Stomach (tissue), 4 donors: ENCODE measurements around the gene IBA57.

Source experiments
- EP300 ChIP-seq: sonication (generic); formaldehyde crosslinking; IDR thresholded peaks from one replicate; pipeline ENCODE4 v1.6.1; 2017; ENCODE audit warnings: antibody characterized with exemption
- POLR2A ChIP-seq, 4 donors: fragments of 450-650 bp; IDR thresholded peaks; one replicate each; pipeline ENCODE4 v1.6.1; 2016; ENCODE audit warnings: antibody characterized with exemption in 4 of 4, control low read depth in 2 of 4, mild to moderate bottlenecking in 1 of 4, moderate library complexity in 1 of 4
- TF ChIP-seq, protein P1 (sequence below), 7 experiments: fragments of 450-650 bp in 4 of 7; fragments of 200-600 bp in 3 of 7; sonication (generic) in 3 of 7; IDR thresholded peaks; one replicate each; pipeline ENCODE4 v1.5.1; 2016 to 2019; ENCODE audit warnings: antibody characterized with exemption in 7 of 7, control low read depth in 2 of 7, mild to moderate bottlenecking in 1 of 7

GRCh38 chr1:228154670-228155571, 10.7 kb upstream of the IBA57 start:
- TF ChIP-seq, protein P1, sequence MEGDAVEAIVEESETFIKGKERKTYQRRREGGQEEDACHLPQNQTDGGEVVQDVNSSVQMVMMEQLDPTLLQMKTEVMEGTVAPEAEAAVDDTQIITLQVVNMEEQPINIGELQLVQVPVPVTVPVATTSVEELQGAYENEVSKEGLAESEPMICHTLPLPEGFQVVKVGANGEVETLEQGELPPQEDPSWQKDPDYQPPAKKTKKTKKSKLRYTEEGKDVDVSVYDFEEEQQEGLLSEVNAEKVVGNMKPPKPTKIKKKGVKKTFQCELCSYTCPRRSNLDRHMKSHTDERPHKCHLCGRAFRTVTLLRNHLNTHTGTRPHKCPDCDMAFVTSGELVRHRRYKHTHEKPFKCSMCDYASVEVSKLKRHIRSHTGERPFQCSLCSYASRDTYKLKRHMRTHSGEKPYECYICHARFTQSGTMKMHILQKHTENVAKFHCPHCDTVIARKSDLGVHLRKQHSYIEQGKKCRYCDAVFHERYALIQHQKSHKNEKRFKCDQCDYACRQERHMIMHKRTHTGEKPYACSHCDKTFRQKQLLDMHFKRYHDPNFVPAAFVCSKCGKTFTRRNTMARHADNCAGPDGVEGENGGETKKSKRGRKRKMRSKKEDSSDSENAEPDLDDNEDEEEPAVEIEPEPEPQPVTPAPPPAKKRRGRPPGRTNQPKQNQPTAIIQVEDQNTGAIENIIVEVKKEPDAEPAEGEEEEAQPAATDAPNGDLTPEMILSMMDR (IDR thresholded peaks at IDR 0.05): no peak
- TF ChIP-seq POLR2A (IDR thresholded peaks at IDR 0.05): no peak
- no peak for TF ChIP-seq EP300
